ENCODE measurements around the gene CCDC187.

DNA sequence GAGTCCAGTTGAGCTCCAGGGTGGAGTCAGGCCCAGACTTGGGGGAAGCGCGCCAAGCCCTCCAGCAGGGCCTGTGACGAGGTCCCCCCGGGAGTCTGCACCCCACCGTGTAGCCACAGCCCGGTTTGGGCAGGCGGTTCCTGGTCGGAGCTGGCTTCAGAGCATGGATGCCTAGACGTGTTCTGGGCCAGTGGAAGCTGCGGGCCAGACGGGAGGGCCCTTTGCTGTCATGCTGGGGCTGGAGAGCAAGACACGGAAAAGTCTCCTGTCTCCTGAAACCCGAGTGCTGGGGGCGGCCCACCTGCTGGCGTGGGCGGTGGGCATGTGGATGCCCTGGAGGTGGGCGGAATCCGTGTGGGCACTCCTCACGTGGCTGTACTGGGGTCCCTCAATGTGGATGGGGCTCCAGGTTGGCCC lies 25.3 kb upstream of the CCDC187 start:
- TF ChIP-seq, protein P1, sequence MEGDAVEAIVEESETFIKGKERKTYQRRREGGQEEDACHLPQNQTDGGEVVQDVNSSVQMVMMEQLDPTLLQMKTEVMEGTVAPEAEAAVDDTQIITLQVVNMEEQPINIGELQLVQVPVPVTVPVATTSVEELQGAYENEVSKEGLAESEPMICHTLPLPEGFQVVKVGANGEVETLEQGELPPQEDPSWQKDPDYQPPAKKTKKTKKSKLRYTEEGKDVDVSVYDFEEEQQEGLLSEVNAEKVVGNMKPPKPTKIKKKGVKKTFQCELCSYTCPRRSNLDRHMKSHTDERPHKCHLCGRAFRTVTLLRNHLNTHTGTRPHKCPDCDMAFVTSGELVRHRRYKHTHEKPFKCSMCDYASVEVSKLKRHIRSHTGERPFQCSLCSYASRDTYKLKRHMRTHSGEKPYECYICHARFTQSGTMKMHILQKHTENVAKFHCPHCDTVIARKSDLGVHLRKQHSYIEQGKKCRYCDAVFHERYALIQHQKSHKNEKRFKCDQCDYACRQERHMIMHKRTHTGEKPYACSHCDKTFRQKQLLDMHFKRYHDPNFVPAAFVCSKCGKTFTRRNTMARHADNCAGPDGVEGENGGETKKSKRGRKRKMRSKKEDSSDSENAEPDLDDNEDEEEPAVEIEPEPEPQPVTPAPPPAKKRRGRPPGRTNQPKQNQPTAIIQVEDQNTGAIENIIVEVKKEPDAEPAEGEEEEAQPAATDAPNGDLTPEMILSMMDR (IDR thresholded peaks at IDR 0.05) = no peak
- TF ChIP-seq EP300 (IDR thresholded peaks at IDR 0.05; ENCODE audit: low read depth) (no peak), POLR2A (IDR thresholded peaks at IDR 0.05) (no peak)

All from transverse colon (tissue), 3 donors.